ENCODE results near the gene CUZD1. TPM values are rescaled to one million over a fixed set of nuclear protein-coding genes. Genes with fewer than 3 reads are reported as not detected.

CUZD1 gene
- total RNA-seq, 6 experiments from 2014 or later, result 0.20 TPM; not detected in 5

GRCh38 chr10:122795924-122796323 is 49.7 kb downstream of the CUZD1 start:
- ATAC-seq (no peak), DNase-seq (no peak)
- H3K27ac ChIP-seq, result no peak overlapping the region
- H3K4me1 ChIP-seq, result no peaks in the 10 kb centered on the region
- H3K36me3 ChIP-seq, result no peaks in the 10 kb centered on the region
- no peaks in the 10 kb centered on the region for H3K9me3 ChIP-seq
- intact Hi-C loops (cut with DNase I), result no loop called here
- no peak overlapping the region for H3K4me3 ChIP-seq
- WGBS (ENCODE audit: insufficient coverage, low coverage, low lambda C conversion rate, missing lambda C conversion rate), result 30% methylated on average over 5 of the region's 5 CpGs
- no peaks in the 10 kb centered on the region for H3K27me3 ChIP-seq
- TF ChIP-seq POLR2A (IDR thresholded peaks at IDR 0.05) (no peak), CTCF (IDR thresholded peaks at IDR 0.05) (no peak)

- intact Hi-C loops (cut with DNase I), result no loop called here
- no peak for DNase-seq
Measured at GRCh38 chr10:122786269-122786668, 59.4 kb downstream of the CUZD1 start.

GRCh38 chr10:122782911-122783310 is 62.7 kb downstream of the CUZD1 start:
- ATAC-seq (no peak), DNase-seq (no peak)
- Histone ChIP-seq H3K27me3 (no peaks in the 10 kb centered on the region), H3K36me3 (no peaks in the 10 kb centered on the region), H3K9me3 (no peaks in the 10 kb centered on the region), H3K4me1 (no peaks in the 10 kb centered on the region), H3K4me3 (no peak overlapping the region), H3K27ac (no peak overlapping the region)
- intact Hi-C loops (cut with DNase I), result no loop called here
- TF ChIP-seq CTCF (IDR thresholded peaks at IDR 0.05) (no peak), POLR2A (IDR thresholded peaks at IDR 0.05) (no peak)
- WGBS (ENCODE audit: insufficient coverage, low coverage, low lambda C conversion rate, missing lambda C conversion rate), result 0% methylated on average over 1 of the region's 1 CpG

More at GRCh38 chr10:122786269-122786668, 59.4 kb downstream of the CUZD1 start:
- Histone ChIP-seq H3K27ac (no peak overlapping the region), H3K27me3 (no peaks in the 10 kb centered on the region), H3K4me1 (no peaks in the 10 kb centered on the region), H3K9me3 (no peaks in the 10 kb centered on the region), H3K4me3 (no peak overlapping the region), H3K36me3 (no peaks in the 10 kb centered on the region)
- WGBS (ENCODE audit: insufficient coverage, low coverage, low lambda C conversion rate, missing lambda C conversion rate), result 18% methylated on average over 2 of the region's 3 CpGs
- no peak for ATAC-seq
- TF ChIP-seq POLR2A (IDR thresholded peaks at IDR 0.05) (no peak), CTCF (IDR thresholded peaks at IDR 0.05) (no peak)

Other genes with a start within 250 kb of the CUZD1 start
- gene C10orf120, start 146.0 kb downstream of the CUZD1 start, total RNA-seq, result not detected
- gene FAM24B, start 33.7 kb upstream of the CUZD1 start, total RNA-seq, result under 1 TPM in 4 of 6 experiments, not detected in 2; 0.34 to 0.75 (median 0.51) TPM
- not detected for gene FAM24A, start 64.8 kb upstream of the CUZD1 start, total RNA-seq
- gene C10orf88, start 108.4 kb upstream of the CUZD1 start, total RNA-seq, result 1 to 10 TPM; 2.0 to 4.5 (median 3.3) TPM
- gene PSTK, start 134.5 kb upstream of the CUZD1 start, total RNA-seq, result 1 to 10 TPM; 3.0 to 6.9 (median 4.0) TPM
- gene IKZF5, start 162.9 kb upstream of the CUZD1 start, total RNA-seq, result 10 to 100 TPM in 2 of 6 experiments, 1 to 10 TPM in 4; 4.1 to 15.8 (median 8.3) TPM
- 100 to 1,000 TPM in 4 of 6 experiments, 10 to 100 TPM in 2; 73.6 to 591 (median 273) TPM for gene ACADSB, start 163.1 kb upstream of the CUZD1 start, total RNA-seq

Measured in right lobe of liver (tissue), 6 donors.